GM18511 (cell line): ENCODE measurements around the gene RAB17.
"Not testable (repeated sequence)": the region's sequence is repeated elsewhere in the genome, so short reads cannot be mapped to it uniquely, and the experiment has no call there.

Experiments
- ATAC-seq: cut with Tn5 transposase; IDR thresholded peaks from one replicate; pipeline ENCODE4 v1.9.1; 2021; ENCODE audit warnings: mild to moderate bottlenecking, moderate library complexity; ENCODE audit not compliant: unreplicated experiment

RAB17 gene

GRCh38 chr2:237625216-237625705, 34.7 kb upstream of the RAB17 start:
- ATAC-seq, result no peak

DNA sequence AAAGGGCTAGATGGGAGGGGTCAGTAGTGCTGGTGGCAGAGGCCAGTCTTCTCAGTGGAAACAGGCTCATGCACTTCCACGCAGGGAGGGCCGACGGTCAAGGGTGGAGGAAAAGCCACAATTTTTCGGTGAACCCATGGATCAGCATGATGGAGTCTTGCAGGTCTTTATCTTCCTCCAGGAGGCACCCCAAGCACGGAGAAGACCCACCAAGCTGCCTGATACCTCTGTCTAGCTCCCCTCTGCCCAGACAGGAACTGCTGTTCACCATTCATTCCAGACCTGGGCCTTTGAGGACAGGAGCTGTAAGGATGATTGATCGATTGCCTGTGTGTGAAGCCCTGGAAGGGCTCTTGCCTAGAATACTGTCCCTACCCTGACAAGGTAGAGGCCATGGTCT, 34.0 kb upstream of the RAB17 start:
- ATAC-seq, result no peak

DNA sequence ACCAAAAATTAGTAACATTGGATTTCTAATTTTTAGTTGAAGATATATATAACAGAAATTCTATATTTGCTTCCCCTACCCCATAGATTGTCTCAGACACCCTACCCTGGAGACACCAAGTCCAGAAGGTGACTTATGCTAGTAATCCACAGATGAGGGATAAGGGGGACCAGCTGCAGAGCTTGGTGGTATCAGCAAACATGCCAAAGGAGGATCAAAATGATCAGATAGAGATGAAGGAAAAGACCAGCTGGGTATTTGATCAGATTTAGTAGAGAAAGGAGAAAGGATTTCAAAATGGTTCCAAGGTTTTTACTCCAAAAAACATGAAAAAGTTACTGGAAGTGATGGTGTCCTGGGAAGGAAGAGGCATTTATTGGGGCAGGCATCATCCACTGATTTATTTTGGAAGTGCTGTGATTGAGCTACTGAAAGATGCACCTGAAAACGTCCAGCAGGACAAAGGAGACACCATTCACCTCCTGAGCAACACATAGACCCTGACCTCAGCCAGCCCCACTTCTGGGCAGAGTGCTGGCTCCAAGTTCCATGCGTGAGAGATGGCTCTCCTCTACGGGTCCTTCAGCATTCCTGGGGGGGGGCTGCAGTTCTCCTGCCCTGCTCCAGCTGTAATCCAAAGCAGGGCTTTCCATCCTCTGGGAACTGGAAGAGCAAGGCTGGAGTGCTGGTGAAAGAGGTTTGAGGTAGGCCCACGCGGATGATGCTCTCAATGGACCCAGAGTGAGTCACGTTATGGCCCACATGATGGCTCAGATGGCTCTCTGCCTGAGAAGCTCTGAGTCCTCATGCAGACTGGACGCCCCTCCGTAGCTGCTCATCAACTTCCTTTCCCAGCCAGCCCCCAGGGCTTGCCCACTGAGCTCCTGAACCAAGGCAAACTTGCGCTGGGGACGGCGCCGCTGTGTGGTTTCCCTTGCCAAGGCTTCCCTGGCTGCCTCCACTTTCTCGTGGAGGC, 33.2 kb upstream of the RAB17 start:
- ATAC-seq, result no peak

- ATAC-seq, result no peak
These were observed 27.9 kb upstream of the RAB17 start for GRCh38 chr2:237618449-237618848.

- ATAC-seq, result no peak
These were observed 27.1 kb upstream of the RAB17 start for GRCh38 chr2:237617587-237617982.

GRCh38 chr2:237616734-237617586, 26.4 kb upstream of the RAB17 start:
- no peak for ATAC-seq

- ATAC-seq, result no peak
These were observed 25.8 kb upstream of the RAB17 start for GRCh38 chr2:237616373-237616733.

DNA sequence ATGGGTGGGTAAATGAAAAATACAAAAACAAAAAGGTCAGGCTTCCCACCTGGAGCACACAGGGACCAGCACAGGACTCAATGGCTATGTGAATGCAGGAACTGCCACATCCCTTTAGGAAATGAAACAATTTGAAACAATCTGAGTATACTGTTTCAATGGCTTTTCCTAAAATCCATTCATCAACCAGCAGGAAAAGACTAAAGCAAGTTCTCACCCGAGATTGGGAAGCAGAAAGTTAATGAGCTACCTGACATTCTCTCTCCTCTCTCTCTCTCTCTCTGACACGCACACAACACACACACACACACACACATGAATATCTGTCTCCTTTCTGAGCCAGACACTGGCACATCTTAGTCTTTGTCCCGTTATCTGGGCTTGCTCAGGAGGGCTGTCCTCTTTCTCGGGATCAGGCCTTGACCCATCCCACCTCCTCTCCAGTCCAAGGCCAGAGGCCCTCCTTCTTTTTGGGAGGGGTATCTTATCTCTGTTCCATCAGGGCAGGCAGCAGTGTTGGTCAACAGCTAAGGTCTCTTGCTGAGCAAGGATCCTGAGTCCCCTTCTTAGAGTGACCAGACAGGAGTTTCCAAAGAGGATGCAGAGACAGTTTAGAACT, 25.2 kb upstream of the RAB17 start:
- ATAC-seq, result no peak

- ATAC-seq, result no peak
These were observed 23.7 kb upstream of the RAB17 start for GRCh38 chr2:237614151-237614720.

- no peak for ATAC-seq
These were observed 23.1 kb upstream of the RAB17 start for GRCh38 chr2:237613679-237614078.

DNA sequence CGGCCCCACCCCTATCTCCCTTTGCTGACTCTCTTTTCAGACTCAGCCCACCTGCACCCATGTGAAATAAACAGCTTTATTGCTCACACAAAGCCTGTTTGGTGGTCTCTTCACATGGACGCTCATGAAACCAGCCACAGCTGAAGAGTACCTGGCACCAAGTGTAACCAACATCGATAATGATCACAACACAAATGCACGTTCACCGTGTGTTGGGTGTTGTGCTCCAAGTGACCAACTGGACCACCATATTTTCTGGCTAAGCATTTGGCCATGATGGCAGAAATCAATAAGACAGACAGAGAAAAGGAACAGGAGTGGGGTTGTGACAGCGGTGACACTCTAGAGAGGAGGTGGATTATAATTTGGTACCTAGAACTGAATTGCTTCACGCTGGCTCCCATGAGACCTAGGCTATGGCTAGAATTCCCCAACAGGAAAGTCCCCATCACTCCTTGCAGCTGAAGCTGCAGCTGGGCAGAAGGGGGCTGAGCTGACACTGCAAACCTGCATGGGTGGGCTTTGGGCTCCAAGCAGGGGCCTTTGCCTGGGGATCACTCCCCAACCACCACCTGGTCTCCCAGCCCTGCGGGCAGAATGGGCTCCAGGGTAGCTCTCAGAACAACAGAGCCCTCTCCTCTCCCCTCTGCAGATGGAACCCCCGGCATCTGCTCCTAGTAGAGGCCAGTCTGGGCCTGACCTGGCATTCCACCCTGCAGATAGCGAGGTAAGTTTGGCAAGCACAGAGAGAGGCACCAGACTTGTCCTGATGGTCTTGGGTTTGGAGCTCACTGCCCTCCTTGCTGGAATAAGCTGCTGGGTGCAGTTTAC, 22.2 kb upstream of the RAB17 start:
- no peak for ATAC-seq

- ATAC-seq, result not testable (repeated sequence)
These were observed 16.0 kb upstream of the RAB17 start for GRCh38 chr2:237606522-237606921.

- no peak for ATAC-seq
These were observed 14.4 kb upstream of the RAB17 start for GRCh38 chr2:237604960-237605359.

DNA sequence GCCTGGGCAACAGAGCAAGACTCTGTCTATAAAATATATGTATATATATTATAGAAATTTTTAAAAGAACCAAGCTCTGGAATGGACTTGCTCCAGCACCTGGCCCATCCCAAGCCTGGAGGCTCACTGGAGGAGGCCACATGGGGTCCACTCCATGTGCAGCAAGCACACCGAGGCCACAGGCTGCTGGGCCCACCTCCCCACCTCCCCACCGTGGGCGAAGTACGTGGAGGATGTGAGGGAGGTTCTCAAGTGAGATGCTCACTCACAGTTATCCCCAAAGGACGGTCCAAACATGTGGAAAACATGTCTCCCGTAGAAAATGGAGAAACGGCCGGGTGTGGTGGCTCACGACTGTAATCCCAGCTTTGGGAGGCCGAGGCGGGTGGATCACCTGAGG, 13.9 kb upstream of the RAB17 start:
- no peak for ATAC-seq

DNA sequence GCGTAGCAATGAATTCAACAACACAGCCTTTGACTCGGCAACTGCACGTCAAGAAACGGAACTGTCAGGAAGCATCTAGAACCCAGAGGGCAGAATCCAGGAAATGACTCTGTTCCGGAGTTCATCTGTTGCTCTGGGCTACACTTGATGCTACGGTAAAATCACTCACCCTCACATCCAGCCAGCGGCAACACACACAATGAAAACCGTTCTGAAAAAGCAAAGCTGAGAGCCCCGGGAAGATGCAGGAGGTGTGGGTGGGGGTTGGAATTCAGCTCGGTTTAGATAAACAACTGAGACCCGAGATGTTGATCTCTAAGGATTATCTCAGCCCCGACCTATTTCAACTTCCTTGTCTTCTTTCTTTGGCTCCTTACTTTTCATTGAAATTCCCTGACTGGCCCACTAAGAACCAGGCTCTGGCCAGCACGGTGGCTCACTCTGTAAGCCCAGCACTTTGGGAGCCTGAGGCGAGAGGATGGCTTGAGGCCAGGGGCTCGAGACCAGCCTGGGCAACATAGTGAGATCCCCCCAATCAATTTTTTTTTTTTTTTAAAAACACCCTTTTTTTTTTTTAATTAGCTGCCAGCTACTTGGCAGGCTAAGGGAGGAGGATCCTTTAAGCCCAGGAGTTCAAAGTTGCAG, 13.3 kb upstream of the RAB17 start:
- peak; percentile 90 for ATAC-seq

GRCh38 chr2:237603049-237603717, 12.6 kb upstream of the RAB17 start:
- no peak for ATAC-seq

DNA sequence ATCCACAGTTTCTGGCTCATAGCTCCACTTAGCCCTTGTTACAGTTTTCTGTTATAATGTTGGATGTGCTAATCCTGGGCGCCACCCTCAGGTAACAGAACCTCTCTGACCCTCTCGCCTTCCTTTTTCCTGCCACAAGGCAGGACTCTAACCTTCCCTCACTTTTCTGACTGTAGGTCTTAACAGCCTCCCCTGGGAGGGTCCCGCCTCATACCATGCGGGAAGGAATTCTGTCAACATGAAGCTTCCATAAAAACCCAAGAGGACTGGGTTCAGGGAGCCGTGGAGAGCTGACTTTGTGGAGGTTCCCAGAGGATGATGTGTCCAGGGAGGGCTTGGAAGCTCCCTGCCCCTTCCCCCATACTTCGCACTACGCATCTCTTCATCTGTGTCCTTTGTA, 11.9 kb upstream of the RAB17 start:
- no peak for ATAC-seq

- no peak for ATAC-seq
These were observed 11.1 kb upstream of the RAB17 start for GRCh38 chr2:237601453-237602116.
